HEK293T (cell line): Measurements from ENCODE around the gene CTXND1.

Experiments
- FOXK2 ChIP-seq: fragments of 450-650 bp; IDR thresholded peaks from 2 replicates; pipeline ENCODE4 v1.6.1; 2016; ENCODE audit warnings: mild to moderate bottlenecking
- FOXM1 ChIP-seq: fragments of 450-650 bp; IDR thresholded peaks from 2 replicates; pipeline ENCODE4 v1.6.1; 2017; ENCODE audit warnings: mild to moderate bottlenecking, borderline replicate concordance
- LEF1 ChIP-seq: fragments of 450-650 bp; IDR thresholded peaks from 2 replicates; pipeline ENCODE4 v1.6.1; 2017; ENCODE audit warnings: mild to moderate bottlenecking, borderline replicate concordance
- NFRKB ChIP-seq: fragments of 450-650 bp; IDR thresholded peaks from 2 replicates; pipeline ENCODE4 v1.6.1; 2016; ENCODE audit warnings: mild to moderate bottlenecking, moderate library complexity
- SP1 ChIP-seq: fragments of 450-650 bp; IDR thresholded peaks from 2 replicates; pipeline ENCODE4 v1.6.1; 2017
- SUZ12 ChIP-seq: fragments of 450-650 bp; IDR thresholded peaks from 2 replicates; pipeline ENCODE4 v1.6.1; 2016; ENCODE audit warnings: mild to moderate bottlenecking

GRCh38 chr15:80210611-80211573 lies 41.1 kb downstream of the CTXND1 start:
- TF ChIP-seq LEF1 (no peak), FOXM1 (no peak), SUZ12 (no peak), SP1 (no peak), FOXK2 (no peak), NFRKB (no peak)
